ENCODE results near the gene ABCG1. TPM values are rescaled to one million over a fixed set of nuclear protein-coding genes. Genes with fewer than 3 reads are reported as not detected.

Gene ABCG1
- total RNA-seq, 1 donor from 2014 or later = not detected

DNA sequence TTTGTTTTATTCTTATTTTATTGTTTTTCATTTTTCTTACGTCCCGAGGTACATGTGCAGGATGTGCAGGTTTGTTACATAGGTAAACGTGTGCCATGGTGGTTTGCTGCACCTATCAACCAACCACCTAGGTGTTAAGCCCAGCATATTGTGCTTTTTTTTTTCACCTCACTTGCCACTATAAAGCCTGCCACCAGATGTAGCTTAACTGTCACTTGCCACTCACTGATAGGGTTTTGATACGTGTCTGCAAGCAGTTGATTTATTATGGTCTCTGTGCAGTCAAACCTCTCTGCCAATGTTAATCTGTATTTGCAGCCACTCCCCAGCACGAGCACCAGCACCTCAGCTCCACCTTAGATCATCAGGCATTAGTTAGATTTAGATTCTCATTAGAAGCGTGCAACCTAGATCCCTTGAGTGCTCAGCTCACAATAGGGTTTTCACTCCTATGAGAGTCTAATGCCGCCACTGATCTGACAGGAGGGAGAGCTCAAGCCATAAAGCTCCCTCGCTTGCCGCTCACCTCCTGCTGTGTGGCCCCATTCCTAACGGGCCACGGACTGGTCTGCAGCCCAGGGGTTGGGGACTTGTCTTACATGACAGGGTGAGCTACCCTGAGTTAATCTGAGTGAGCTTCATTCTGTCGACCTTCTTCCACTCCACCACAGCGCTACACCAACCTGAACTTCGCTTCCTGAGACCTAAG, 17.9 kb upstream of the ABCG1 start:
- DNase-seq (ENCODE audit: low read depth) = no peak
- TF ChIP-seq, protein P1, sequence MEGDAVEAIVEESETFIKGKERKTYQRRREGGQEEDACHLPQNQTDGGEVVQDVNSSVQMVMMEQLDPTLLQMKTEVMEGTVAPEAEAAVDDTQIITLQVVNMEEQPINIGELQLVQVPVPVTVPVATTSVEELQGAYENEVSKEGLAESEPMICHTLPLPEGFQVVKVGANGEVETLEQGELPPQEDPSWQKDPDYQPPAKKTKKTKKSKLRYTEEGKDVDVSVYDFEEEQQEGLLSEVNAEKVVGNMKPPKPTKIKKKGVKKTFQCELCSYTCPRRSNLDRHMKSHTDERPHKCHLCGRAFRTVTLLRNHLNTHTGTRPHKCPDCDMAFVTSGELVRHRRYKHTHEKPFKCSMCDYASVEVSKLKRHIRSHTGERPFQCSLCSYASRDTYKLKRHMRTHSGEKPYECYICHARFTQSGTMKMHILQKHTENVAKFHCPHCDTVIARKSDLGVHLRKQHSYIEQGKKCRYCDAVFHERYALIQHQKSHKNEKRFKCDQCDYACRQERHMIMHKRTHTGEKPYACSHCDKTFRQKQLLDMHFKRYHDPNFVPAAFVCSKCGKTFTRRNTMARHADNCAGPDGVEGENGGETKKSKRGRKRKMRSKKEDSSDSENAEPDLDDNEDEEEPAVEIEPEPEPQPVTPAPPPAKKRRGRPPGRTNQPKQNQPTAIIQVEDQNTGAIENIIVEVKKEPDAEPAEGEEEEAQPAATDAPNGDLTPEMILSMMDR (conservative IDR thresholded peaks at IDR 0.05; ENCODE audit: low read depth, low read length) = no peak
- no peak overlapping the region for H3K4me3 ChIP-seq (ENCODE audit: low read depth, low read length)

DNA sequence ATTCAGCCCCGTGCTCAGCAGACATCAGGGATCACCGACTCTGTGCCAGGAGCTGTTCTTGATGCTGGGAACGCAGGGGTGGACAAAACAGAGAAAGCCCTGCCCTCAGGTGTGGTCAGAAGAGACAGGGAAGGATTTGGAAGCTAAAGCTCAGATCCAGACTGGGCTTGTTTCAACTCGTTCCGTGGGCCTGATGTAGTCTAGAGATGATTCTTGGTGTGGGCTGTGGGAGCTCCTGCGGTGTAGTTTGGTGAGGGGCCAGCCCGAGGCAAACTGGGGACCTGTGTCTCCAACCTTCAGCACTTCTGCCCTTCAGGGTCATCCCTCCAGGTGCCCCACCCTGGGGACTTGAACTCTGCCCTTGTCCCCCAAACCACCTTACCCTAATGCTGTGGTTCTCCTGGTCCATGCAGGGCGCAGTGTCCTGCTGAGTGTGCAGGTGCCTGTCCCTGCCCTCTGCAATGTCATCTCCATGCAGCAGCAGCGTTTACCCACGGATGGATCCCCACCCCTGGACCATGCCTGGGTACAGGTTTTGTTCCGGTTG, 17.3 kb upstream of the ABCG1 start:
- TF ChIP-seq, protein P1 (conservative IDR thresholded peaks at IDR 0.05; ENCODE audit: low read depth, low read length) = no peak
- no peak overlapping the region for H3K4me3 ChIP-seq (ENCODE audit: low read depth, low read length)
- DNase-seq (ENCODE audit: low read depth) = no peak

DNA sequence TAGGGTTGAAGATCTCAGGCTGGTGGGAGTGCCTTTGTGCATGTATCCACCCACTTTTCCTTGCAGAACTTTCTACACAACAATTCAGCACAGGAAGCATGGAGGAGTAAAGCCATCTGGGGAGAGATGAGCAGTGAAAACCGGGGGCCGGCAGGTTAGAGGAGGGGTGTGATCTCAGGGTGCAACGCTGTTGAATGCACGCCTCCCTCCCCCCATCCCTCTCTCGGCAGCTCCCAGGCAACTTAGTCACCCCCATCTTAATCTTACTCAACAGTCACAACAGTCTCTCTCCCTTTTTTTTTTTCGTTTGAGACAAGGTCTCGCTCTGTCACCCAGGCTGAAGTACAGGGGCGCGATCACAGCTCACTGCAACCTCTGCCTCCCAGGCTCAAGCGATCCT, 16.6 kb upstream of the ABCG1 start:
- no peak overlapping the region for H3K4me3 ChIP-seq (ENCODE audit: low read depth, low read length)
- no peak for DNase-seq (ENCODE audit: low read depth)
- TF ChIP-seq, protein P1 (conservative IDR thresholded peaks at IDR 0.05; ENCODE audit: low read depth, low read length) = no peak

DNA sequence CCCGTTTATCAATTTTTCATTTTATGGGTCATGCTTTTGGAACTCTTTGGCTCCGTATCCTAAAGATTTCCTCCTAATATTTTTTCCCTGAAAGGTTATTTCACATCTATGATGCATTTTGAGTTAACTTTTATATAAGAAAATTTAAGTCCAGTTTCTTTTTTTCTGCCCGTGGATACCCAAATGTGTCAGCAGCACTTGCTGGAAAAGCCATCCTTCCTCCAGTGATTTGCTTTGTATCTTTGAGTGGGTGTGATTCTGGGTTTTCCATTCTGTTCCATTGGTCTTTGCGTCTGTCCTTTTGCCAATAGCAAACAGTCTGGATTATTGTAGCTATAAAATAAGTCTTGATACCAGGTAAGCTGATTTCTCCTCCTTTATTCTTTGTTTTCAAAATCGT, 15.6 kb upstream of the ABCG1 start:
- TF ChIP-seq, protein P1 (conservative IDR thresholded peaks at IDR 0.05; ENCODE audit: low read depth, low read length) = no peak
- H3K4me3 ChIP-seq (ENCODE audit: low read depth, low read length) = no peak overlapping the region

DNA sequence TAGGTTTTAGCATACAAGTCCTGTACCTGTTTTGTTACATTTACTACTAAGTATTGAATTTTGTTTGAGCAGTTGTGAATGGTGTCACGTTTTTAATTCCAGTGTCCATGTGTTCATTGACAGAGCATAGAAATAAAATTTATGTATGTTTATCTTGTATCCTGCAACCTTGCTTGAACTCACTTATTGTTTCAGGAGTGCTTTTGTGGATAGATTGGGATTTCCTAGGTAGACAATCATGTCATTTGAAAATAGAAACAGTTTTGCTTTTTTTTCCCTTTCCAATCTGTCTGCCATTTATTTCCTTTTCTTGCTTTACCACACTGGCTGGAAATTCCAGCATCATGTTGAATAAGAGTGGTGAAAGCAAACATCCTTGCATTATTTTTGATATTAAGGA, 15.0 kb upstream of the ABCG1 start:
- H3K4me3 ChIP-seq (ENCODE audit: low read depth, low read length) = no peak overlapping the region
- TF ChIP-seq, protein P1 (conservative IDR thresholded peaks at IDR 0.05; ENCODE audit: low read depth, low read length) = no peak
- DNase-seq (ENCODE audit: low read depth) = no peak

More for the DNA sequence above, 15.6 kb upstream of the ABCG1 start:
- DNase-seq (ENCODE audit: low read depth) = no peak

DNA sequence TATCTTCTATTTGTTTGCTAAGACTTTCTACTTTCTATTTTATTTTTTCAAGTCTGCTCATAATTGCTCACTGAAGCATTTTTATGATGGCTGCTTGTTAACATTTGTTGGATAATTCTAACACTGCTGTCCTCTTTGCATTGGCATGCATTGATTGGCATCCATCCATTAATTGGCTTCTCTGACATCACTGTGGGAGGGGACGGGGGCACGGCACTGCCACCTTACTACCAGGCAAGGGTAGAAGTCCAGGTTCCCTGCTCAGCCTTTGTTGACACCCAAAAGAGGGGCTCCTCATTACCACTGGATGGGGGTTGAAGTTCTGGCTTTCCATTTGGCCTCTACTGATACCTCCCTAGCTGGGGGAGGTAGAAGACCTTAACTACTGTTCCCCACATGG, 11.5 kb upstream of the ABCG1 start:
- TF ChIP-seq, protein P1 (conservative IDR thresholded peaks at IDR 0.05; ENCODE audit: low read depth, low read length) = no peak
- no peak for DNase-seq (ENCODE audit: low read depth)
- H3K4me3 ChIP-seq (ENCODE audit: low read depth, low read length) = no peak overlapping the region

DNA sequence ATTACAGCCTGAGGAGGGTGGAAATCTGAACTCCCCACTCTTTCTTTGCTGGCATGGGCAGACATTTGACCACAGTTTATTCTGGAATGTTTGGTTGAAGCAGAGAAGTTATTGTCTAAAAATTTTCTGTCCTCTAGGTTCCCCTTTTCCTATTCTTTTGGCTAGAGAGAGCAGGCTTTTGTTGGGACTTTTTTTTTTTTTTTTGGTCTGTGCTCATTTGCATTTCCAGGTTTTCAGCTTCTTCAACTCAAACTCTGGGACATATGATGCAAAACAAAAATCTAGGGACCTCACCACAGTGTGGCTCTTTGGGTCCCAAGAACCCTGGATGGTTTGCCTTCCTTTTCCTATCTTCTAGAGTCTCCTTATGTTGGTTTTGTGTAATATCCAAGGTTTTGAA, 10.9 kb upstream of the ABCG1 start:
- DNase-seq (ENCODE audit: low read depth) = no peak
- TF ChIP-seq, protein P1 (conservative IDR thresholded peaks at IDR 0.05; ENCODE audit: low read depth, low read length) = no peak
- no peak overlapping the region for H3K4me3 ChIP-seq (ENCODE audit: low read depth, low read length)

Measured in epithelial cell of proximal tubule (primary cell).